GM21367 (cell line): ENCODE measurements around the gene TDRD9.

Experiments
- ATAC-seq: cut with Tn5 transposase; IDR thresholded peaks from one replicate; pipeline ENCODE4 v1.9.1; 2021; ENCODE audit not compliant: unreplicated experiment

TDRD9 gene

GRCh38 chr14:104020471-104020870 is 92.2 kb downstream of the TDRD9 start:
- no peak for ATAC-seq

GRCh38 chr14:104023325-104024055 is 95.2 kb downstream of the TDRD9 start:
- no peak for ATAC-seq

- ATAC-seq: no peak
These were observed 97.3 kb downstream of the TDRD9 start for GRCh38 chr14:104025534-104025933.

GRCh38 chr14:104026024-104026423 is 97.8 kb downstream of the TDRD9 start:
- no peak for ATAC-seq

DNA sequence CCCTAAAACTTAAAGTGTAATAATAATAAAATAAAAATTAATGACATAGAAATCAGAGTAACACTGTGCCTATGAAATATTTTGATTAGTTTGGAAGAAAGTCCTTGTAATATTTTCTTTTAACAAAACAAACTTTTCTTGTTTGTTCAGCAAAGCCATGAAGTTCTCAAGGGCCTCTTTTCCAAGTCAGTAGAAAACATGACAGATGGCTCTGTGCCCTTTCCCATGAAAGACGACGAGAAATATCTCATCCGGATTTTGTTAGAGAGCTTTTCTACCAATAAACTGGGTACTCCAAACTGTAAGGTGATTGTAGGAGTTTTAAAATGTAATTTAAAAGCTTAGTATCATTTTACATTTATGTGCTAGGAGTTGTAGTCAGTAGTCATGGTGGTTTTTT is 102.7 kb downstream of the TDRD9 start:
- ATAC-seq: no peak

DNA sequence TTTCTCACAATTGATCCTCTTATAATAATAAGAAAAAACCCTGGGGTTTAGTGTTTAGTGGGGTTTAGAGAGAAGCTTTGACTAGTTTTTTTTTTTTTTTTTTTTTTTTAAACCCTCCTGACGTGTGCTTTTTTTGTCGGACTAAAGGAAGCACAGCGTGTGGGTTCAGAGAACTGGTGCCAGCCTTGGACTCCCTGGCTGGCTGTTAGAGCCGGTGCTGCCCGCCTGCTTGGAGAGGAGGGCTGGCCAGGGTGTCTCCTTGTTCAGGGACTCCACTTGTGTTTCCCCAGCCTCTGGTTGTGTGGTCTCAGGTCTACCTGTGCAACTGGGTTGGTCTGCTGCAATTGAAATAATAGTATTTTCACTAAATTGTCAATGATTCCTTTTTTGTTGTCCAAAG is 103.1 kb downstream of the TDRD9 start:
- no peak for ATAC-seq

DNA sequence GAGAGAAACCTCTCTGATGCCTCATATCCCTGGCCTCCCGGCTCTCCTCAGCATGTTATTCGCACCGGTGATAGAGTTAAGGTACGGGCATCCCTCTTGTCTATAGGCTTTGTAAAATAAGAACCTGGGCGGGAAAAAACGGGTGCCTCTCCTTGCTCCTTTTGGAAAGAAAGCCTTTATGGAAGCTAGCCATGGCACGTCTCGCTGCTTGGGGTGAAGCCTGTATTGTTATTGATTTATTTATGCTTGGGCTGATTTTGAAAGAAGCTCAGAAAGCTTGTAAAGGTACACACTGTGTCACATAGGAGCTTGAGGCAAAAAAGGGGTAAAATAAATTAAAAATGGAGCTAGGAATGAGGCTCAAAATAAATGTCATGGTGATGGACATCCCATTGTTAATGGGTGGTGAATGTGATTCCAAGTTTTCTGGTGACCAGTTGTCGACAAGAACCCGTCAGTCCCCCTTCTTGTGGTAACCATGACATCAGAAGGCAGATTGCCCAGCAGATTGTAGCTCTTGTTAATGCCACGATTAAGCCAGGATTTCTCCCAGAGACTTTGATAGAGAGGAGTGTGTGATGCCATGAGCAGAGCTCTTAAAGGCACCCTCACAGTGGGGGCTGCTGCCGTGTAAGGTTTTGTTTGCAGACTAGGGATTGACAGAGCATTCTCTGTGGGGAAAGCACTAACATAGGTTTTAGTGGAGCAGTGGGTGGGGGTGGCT is 106.9 kb downstream of the TDRD9 start:
- no peak for ATAC-seq

- no peak for ATAC-seq
These were observed 108.0 kb downstream of the TDRD9 start for GRCh38 chr14:104036212-104036611.

GRCh38 chr14:104037074-104037473 is 108.8 kb downstream of the TDRD9 start:
- no peak for ATAC-seq

DNA sequence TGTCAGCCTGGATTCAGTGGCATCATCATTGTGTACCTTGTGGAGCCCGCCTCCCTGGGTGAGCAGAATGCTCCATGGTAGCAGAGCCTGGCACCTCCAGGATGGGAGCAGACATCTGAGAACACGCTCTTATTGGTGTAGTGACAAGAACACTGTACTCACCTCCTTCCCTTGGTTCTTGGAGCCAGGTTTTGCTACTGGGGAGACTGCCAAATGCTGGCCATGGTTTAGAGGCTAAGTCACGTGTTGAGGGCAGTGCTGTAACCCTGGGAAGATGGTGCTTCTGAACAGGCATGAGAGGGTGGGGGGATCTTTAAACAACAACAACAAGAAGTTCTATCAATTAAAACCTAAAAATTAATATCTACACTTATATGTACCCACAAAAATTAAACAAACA is 109.6 kb downstream of the TDRD9 start:
- ATAC-seq: no peak

DNA sequence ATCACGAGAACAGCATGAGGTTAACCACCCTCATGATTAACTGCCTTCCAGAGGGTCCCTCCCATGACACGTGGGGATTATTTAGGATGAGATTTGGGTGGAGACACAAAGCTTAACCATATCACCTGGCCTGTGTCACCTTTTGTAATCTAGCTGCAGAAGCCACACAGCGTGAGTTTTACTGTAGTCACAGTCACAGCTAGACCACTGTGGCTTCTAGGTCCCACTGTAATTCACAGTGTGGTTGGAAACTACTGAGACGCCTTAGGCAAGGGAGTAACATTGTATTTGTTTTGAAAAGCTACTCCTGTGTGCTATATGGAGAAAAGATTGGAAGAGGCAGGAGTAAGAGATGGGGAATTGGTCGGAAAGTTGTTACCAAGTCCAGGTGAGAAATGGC is 111.0 kb downstream of the TDRD9 start:
- ATAC-seq: no peak

DNA sequence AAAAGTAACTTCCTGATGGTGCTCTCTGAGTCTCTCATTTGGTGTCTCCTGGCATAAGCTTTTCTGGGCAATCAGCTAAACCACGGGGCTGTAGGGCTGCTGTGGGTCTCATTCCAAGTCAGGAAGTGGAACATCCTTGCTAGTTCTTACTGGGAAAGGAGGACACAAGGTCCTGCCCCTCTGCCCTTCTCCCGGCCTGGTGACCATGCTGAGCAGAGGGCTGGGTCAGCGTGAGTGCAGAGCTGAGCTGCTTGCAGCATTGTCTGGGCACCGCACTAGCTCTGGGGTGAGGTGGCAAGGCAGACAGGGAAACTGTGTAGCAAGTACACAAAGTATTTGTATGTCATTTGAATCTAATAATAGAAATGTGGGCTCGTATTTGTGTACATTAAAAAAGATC is 112.3 kb downstream of the TDRD9 start:
- no peak for ATAC-seq

DNA sequence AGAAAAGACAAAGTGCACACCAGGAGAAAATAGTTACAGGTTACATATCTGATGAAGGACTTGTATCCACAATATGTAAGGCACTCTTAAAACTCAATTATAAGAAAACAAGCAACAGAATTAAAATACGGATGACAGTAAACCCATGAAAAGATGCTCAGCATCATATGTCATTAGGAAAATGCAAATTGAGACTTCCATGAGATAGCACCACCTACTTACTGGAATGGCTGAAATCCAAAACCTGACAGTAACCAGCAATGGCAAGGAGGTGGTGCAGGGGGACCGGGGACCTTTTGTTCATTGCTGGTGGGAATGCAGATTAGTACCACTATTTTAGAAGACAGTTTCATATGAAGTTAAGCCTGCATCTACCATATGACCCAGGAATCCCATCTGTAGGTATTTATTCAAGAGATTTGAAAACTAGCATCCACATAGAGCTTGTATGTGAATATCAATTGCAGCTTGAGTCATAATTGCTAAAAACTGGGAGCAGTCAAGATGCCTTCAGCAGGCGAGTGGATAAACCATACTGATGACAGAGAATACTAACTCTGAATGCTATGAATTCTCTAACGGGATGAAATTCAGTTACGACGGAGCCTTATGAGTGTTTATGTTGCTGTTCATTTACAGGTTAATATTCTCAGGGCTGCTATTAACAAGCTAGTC is 113.3 kb downstream of the TDRD9 start:
- ATAC-seq: no peak

- no peak for ATAC-seq
These were observed 115.8 kb downstream of the TDRD9 start for GRCh38 chr14:104044016-104044415.

GRCh38 chr14:104047761-104048160 is 119.5 kb downstream of the TDRD9 start:
- no peak for ATAC-seq

- no peak for ATAC-seq
These were observed 120.7 kb downstream of the TDRD9 start for GRCh38 chr14:104048758-104049507.

- no peak for ATAC-seq
These were observed 121.5 kb downstream of the TDRD9 start for GRCh38 chr14:104049576-104050240.

DNA sequence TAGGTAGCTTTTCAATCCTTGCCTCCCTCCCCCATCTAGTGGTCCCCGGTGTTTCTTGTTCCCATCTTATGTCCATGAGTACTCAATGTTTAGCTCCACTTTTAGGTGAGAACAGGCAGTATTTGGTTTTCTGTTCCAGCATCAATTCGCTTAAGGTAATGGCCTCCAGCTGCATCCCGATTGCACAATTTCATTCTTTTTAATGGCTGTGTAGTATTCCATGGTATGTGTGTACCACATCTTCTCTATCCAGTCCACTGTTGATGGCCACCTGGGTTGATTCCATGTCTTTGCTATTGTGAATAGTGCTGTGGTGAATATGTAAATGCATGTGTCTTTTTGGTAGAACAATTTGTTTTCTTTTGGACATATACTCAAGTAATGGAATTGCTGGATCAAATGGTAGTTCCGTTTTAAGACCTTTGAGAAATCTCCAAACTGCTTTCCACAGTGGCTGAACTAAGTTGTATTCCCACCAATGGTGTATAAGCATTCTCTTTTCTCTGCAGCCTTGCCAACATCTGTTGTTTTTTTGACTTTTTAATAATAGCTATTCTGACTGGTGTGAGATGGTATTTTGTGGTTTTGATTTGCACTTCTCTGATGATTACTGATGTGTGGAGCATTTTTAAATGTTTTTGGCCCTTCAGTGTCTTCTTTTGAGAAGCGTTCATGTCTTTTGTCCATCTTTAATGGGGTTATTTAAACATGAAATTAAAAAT is 123.0 kb downstream of the TDRD9 start:
- no peak for ATAC-seq

DNA sequence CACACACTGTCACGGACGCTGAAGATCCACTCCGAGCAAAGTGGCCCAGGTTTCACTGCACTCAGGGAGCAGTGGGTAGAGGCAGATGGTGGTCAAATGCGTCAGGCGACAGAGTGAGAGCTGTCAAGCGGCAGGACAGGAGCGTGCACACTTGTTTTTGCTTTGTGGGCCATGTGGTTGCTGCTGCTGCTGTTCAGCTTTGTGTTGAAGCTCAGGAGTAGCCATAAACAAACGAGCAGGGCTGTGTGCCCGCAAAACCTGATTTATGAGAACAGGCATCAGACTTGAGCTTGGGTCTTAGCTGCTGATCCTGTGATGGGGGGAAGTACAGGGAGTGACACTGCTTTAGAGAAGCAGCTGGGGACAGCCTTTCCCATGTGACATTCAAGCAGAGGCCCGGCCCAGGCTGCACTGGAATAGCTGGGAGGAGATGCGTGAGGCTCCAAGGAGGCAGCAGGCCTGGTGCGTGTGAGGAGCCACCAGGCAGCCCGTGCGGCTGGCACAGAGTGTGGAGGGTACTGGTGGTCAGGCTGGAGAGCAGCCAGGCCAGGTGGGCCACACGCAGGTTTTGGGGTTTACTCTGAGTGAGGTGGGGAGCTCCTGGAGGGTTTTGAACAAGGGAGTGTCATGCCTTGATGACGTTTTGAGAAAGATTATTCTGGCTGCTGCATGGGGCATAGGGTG is 126.1 kb downstream of the TDRD9 start:
- ATAC-seq: no peak

GRCh38 chr14:104062281-104062680 is 134.0 kb downstream of the TDRD9 start:
- no peak for ATAC-seq
